Activated CD4-positive, alpha-beta T cell treated with anti-CD3 and anti-CD28 coated beads, Interleukin-2, amount 50 U/mL, for 1 hour (primary cell): ENCODE measurements around the gene ORAI2.
A peak's percentile ranks its signal among the peaks of the same experiment; 100 is the strongest.

Experiments
- DNase-seq: peaks from one replicate; pipeline ENCODE4 v3.0.0-alpha.2; 2020

Gene ORAI2

DNA sequence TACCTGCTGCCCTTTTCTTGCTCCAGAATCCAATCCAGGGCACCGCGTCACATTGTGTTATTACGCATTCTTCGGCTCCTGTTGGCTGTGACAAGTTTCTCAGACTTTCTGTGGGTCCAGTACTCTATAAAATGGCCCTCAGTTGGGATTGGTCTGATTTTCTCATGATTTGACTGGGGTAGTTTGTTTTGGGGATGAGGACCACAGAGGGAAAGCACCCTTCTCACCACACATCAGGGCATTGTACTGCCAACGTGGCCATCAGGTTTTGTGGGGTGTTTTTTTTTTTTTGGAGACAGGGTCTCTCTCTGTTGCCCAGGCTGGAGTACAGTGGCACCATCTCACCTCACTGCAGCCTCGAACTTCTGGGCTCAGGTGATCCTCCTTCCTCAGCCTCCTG is 17.0 kb upstream of the ORAI2 start:
- no peak for DNase-seq

DNA sequence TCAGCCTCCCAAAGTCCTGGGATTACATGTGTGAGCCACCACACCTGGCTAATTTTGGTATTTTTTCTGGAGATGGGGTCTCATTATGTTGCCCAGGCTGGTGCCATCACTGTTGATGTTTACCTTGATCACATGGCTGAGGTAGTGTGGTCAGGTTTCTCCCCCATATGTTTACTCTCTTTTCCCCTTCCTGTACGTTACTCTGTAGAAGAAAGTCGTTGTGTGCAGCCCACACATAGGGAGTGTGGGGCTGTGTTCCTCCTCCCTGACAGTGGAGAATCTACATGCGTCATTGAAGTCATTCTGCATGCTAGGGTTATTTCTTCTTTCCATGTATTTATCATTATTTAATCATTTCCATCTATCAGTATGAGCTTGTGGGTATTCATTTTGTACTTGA is 16.3 kb upstream of the ORAI2 start:
- no peak for DNase-seq

DNA sequence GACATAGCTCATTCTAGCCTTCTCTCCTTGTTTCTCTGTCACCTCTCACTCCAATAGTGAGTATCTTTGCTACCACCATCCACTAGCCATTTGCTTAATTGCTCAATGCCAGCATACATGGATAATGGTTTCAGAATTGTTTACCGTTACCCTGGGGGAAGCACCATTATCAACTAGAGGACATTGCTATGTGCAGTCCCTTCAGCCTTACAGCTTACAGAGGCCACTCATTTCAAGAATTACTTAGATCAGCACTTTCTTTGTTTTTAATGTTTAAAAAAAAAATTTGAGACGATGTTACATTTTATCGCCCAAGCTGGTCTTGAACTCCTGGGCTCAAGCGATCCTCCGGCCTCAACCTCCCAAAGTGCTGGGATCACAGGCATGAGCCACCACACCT is 14.8 kb upstream of the ORAI2 start:
- no peak for DNase-seq

DNA sequence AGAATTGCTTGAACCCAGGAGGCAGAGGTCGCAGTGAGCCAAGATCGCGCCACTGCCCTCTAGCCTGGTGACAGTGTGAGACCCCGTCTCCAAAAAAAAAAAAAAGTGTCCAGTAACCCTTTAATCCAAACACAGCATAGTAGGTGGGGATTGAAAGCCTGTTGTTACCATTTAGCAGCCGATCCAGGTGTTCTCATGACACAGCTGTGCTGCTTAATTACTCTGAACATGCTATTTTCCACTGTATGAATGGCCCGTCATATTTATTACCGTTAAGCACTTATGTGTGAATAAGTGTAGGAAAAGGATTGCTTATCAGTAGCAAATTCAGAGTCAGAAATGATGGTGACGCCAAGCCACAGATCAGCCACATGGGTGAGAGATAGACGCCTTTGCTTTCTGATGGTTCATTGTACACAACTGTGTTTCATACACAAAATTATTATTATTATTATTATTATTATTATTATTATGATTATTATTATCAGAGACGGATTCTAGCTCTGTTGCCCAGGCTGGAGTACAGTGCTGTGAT is 11.6 kb upstream of the ORAI2 start:
- DNase-seq, result no peak

DNA sequence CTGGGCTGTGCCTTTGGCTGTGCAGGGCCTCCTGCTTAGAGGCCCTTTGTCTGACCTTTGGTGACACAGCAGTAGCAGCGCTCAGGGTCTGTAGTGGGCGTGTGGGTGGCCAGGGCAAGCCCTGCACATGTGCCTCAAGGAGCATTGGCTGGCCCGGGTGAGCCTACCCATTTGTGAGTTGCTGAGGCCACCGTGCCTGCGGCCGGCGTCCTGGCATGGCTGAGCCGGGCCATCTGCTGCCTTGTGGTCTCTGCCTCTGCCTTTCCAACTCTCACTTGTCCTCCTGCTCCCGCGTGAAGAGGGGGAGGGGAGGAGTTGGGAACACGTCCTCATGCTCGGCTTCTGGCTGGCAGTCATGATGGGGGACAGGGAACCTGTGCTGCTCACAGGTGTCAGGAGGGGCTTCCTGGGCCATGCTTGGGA is 9.2 kb upstream of the ORAI2 start:
- no peak for DNase-seq

DNA sequence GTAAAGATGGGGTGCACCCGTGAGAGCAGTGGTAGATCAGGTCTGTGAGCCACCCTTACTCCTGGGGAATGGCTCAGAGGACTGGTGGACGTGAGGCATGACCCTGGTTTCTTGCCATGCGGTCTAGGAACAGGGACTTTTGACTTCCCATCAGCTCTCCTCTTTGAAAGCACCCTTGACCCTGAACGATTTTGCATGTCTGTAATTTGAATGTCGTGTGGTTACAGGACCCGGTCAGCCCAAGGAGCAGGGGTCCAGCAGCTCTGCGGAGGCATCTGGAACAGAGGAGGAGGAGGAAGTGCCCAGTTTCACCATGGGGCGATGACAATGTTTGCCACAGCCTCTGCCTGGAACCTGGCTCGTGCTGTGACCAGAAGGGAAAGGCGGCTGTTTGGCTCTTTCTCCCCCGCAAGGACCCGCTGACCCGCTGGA is 8.6 kb upstream of the ORAI2 start:
- DNase-seq, result no peak

DNA sequence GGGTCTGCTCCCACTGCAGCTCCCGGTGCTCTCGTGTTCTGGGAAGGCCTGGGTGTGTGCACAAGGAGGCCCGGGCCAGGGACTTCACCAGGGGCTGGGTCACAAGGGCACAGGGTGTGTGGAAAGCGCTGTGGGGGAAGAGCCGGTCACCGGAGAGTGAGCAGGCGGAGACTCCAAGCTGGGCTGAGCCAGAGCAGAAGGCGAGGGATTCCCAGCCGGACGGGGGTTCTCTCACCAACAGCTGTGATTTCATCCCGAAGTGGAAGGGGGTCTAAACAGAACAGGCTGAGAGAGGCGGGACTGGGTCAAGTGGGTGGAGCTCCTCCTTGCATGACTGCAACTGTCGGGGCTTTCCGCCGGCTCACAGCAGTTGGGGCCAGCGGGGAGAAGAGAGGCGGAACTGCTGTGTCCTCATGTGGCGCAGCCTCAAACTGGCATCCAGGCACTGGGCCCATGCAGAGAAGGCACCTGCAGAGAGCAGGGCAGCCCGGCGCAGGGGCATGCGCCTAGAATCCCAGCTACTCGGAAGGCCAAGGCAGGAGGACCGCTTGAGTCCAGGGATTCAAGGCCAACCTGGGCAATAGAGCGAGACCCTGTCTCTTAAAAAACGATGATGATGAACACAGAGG is 7.6 kb upstream of the ORAI2 start:
- DNase-seq, result peak; percentile 82

DNA sequence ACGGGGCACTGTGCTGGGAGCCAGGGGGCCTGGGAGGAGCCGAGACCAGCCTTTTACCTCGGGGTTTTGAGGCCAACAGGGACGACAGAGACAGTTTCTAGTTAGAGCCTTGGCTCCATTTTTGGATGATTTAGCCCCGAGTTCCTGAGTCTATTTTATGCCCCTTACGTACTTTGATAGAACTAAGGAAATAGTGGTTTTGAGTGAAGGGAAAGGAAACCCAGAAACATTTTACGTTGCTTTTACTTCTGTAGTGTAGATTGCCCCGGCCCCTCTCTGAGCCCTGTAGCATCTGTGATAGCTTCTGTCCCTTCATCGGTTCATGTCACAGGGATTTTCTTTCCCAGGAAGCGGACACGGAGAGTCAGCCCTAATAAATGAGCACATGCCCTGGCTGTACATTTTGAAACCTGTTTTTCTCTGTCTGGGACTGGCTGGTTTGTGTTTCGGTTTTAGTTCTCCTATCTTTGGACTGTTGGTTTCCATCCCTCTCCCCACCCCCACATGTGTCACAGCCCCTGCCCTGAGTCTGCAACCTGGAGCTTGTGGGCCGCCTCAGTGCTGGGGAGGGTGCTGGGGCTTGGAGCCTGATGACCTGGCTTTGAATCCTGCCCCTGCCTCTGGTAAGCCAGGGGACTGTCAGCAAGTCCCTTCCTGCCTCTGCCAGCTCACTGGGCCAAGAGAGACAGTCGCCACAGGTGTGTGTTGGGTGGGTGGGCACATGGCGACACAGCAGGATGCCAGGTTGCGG is 6.9 kb upstream of the ORAI2 start:
- DNase-seq, result peak; percentile 62

DNA sequence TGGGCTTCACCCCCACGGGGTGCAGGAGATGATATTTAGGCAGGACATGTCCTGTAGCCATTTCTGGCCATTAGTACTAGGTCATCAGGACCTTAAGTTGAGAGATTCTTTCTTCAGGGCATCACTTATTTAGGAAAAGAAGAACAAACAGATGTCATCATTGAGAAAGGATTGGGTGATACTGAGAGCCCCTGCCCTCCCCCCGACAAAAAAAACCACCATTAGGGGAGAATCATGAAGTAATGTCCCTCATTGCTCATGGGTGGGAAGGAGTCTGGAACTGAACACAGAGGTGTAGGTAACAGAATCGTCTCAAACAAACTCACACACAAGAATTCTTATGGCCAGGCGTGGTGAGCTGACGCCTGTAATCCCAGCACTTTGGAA is 6.4 kb upstream of the ORAI2 start:
- DNase-seq, result no peak

DNA sequence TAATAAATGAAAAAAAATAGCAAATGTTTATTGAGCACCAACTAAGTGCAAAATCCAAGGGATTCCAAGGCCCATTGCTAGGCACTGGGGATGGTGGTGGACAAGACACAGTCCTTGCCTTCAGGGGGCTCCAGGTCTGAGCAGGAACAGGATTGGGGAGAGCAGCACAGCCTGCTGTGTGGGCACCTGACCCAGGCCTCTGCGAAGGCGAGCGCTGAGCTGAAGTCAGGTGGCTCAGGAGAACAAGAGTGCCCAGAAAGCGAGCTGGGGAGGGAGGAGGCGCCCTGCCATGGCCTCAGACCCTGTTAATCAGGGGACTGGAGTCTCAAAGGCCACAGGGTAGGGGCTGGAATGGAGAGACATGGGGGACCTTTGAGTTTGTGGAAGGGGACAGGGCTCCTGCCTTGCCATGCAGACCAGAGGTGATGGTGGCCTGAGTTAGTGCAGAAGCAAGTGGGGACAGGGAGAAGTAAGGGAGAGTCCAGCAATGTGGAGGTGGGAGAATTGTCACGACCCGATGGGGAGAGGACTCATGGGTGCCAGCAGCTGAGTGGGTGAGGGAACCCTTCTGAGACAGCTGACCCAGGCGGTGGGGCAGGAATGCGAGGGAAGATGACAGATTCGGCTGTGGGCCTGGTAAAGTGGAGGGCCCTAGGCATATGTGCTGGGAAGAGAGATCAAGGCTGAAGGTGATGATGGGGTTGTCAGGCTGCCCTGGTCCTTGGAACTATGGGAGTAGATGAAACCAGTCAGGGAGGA is 4.1 kb upstream of the ORAI2 start:
- DNase-seq, result no peak

DNA sequence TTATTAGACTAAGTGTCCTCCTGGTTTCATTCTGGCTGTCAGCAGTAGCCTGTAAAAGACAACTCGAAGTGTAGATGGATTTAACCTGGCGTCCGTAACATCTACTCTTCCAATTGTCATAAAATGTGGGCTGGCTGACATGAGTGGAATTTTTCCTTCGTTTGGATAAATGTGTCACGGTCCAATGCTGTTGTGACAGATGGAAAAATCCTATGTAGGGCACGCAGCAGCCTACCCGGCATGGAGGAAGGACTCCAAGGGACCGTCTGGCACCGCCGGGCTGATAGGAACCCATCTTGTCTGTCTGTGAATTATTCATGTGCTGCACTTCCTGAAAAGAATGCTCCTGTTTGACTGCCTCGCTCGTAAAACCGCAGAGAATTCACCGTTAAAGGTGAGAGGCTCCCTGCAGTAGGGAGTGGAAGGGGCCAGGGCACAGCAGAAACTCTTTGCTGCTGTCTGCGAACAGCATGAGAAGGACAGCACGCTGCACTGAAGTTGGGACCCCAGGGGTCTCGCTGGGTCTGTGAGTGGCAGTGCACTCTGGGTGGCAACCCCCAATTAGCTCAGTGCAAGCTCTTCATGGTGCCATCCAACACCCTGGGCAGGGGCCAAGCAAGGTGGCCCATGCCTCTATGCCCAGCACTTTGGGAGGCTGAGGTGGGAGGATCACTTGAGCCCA is 1.6 kb upstream of the ORAI2 start:
- peak; percentile 68 for DNase-seq

DNA sequence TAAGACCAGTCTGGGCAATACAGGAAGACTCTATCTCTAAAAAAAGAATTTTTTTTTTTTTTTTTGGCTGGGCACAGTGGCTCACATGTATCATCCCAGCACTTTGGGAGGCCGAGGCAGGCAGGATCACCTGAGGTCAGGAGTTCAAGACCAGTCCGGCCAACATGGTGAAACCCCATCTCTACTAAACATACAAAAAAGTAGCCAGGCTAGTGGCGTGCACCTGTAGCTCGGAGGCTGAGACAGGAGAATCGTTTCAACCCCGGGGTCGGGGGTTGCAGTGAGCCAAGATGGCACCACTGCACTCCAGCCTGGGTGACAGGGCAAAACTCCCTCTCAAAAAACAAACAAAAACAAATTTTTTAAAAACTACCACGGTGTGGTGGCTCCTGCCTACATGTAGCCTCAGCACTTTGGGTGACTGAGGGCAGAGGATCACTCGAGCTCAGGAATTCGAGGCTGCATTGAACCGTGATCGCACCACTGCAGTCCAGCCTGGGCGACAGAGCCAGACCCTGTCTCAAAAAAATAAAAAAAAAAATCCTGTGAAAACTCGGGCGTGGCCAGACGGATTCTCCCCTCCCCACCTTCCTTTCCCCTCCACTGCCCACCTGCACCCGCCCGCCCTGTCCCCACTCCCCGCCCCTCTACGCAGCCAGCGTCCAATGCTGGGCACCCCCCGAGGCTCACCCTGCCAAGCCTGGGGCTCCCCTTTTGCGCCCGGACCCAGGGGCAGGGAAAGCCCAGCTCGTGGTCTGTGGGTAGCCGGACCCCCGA is 745 bp upstream of the ORAI2 start:
- DNase-seq, result no peak

DNA sequence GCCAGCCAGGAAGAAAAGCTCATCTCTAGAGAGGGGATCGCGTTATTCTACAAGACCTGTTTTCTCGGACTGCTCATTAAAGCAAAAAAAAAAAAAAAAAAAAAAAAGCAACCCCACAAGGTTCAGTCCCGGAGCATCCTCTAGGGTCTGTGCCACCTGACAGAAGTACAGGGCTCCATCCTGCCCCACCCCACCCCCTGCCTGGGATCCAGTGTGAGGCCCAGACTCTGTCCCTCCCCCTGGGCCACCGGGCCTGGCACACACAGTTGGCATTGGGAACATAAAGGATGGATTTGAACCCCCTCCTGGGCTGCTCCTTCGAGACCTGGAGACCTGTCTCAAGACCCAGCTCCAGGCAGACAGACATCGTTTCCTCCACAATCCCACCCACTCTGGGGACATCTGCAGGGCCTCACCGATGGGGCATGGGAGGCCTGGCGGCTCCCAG is 688 bp downstream of the ORAI2 start:
- DNase-seq, result no peak

DNA sequence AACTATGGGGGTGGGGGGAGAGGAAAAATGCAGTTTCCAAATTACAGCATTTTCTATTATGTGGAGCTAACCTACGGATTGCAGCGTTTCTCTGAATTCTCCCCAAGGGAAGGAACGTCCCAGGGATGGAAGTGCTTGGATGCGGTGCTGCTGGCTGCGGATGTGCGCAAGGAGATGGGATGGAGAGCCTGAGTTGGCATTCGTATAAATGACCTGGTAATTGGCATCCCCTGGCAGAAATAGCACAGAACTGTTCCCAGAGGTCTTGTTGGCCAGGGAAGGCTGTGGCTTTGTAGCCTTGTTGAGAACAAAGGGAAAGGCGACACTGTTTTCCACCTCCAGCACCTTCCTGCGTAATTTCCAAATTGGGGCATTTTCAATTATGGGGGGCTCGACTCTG is 2.7 kb downstream of the ORAI2 start:
- DNase-seq, result no peak

DNA sequence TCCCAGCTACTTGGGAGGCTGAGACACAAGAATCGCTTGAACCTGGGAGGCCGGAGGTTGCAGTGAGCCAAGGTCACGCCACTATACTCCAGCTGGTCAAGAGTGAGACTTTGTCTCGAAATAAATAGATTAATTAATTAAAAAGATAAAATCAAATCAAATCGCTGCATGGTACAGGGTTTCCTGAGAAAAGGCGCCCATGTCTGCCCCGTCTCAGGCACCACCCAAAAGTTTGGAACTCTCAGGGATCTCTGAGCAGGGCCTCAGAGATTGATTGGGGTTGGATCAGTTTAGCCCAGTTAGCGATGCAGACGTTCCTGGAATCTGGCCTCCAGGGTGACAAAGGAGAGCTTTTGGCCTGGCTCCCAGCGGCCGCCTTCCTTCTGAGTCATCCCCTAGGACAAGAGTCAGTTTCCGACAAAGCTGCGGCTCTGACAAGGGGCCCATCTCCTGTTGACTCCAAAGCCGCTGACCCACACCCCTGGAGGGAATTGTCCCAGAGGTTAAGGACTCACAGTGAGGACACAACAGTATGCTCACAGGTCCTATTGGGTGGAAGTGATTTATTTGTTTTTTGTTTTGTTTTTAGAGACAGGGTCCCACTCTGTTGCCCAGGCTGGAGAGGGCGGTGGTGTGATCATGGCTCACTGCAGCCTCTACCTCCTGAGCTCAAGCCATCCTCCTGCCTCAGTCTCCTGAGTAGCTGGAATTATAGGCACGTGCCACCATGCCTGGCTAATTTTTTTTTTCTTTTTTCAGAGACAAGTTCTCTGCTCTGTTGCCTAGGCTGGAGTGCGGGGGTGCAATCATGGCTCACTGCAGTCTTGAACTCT is 6.8 kb downstream of the ORAI2 start:
- no peak for DNase-seq

DNA sequence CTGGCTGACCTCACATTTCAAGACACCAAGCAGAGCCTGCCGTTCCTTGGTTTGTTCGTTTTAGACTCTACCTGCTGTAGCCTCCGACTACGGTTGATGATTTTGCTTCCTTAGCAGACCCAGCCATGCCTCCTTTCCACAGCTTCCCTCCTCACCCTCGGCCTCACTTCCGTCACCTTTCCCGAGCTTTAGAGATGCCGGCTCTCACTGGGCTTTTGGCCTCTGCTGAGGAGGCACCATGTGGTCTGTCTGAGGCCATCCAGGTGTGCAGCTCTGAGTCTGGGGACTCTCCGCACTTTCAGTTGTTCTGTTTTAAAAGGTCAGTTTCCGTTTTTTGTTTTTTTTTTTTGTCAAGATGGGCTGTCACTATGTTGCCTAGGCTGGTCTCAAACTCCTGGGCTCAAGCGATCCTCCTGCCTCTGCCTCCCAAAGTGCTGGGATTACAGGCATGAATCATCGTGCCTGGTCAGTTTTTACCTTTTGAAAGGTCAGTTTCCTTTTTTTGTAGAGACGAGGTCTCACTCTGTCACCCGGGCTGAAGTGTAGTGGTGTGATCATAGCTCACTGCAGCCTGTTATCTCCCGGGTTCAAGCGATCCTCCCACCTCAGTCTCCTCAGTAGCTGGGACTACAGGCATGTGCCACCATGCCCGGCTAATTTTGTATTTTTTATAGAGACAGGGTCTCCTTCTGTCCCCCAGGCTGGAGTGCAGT is 11.7 kb downstream of the ORAI2 start:
- no peak for DNase-seq

DNA sequence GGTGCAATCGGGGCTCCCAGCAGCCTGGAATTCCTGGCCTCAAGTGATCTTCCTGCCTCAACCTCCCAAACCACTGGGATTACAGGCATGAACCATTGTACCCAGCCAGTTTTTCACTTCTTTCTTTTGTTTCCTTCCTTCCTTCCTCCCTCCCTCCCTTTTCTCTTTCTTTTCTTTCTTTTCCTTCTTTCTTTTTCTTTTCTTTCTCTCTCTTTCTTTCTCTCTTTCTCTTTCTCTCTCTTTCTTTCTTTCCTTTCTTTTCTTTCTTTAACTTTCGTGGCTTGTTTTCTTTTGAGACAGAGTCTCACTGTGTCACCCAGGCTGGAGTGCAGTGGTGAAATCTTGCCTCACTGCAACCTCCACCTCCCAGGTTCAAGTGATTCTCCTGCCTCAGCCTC is 12.3 kb downstream of the ORAI2 start:
- DNase-seq, result no peak

DNA sequence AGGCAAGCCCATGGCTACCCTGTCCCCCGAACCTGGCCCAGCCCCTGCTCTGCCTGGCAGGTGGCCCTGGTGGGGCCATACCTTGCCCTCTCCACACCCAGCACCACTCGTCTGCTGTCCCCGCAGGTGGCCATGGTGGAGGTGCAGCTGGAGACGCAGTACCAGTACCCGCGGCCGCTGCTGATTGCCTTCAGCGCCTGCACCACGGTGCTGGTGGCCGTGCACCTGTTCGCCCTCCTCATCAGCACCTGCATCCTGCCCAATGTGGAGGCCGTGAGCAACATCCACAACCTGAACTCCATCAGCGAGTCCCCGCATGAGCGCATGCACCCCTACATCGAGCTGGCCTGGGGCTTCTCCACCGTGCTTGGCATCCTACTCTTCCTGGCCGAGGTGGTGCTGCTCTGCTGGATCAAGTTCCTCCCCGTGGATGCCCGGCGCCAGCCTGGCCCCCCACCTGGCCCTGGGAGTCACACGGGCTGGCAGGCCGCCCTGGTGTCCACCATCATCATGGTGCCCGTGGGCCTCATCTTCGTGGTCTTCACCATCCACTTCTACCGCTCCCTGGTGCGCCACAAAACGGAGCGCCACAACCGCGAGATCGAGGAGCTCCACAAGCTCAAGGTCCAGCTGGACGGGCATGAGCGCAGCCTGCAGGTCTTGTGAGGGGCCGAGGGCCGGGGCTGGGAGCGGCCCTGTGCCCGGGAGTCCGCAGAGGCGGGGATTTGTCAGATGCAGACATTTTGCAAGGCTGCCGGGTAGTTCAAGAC is 13.2 kb downstream of the ORAI2 start:
- no peak for DNase-seq

DNA sequence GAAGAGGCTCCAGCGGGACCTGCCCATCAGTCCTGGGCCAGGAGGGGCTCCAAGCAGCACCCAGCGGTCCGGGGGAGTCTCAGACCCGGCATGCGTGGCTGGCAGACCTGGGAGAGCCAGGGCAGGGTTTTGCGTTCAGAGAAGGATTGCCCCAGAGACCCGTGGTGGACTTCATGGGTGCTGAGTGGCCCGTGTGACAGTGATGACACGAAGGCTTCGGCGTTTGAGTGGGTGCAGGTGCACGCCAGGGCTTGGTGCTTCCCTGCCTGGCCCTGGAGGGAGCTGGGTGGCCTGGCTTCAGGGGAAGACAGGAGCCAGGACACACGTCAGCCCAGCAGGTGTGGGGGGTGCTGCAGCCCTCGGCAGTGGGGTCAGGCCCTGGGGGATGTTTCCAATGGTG is 13.9 kb downstream of the ORAI2 start:
- no peak for DNase-seq

DNA sequence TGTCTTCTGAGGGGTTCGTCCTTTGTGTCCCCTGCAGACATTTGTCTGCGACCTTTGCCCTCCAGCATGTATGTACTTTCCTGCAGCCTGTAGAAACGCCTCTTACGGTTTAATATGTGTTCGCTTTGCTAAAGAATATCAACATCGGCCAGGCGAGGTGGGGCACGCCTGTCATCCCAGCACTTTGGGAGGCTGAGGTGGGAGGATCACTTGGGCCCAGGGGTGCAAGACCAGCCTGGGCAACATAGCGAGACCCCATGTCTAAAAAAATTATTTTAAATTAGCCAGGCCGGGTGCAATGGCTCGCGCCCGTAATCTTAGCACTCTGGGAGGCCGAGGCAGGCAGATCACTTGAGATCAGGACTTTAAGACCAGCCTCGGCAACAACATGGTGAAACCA is 15.8 kb downstream of the ORAI2 start:
- no peak for DNase-seq
